Spleen (tissue), 11 donors: Measurements from ENCODE around the gene CNTNAP2. TPM values are rescaled to one million over a fixed set of nuclear protein-coding genes. Genes with fewer than 3 reads are reported as not detected.

Source experiments
- DNase-seq: peaks from one replicate; pipeline ENCODE4 v3.0.0-alpha.2; 2020
- H3K27ac ChIP-seq, 8 donors: fragments of 200-600 bp; sonication (generic) in 7 of 8; 1 replicate in 4 of 8; 2 replicates in 4 of 8; pipeline versions ENCODE4 v1.5.0 to v1.8.0; 2016 to 2021; ENCODE audit warnings: inconsistent platforms in 4 of 8, mild to moderate bottlenecking in 4 of 8, moderate library complexity in 1 of 8
- H3K27me3 ChIP-seq, 7 donors: fragments of 200-600 bp; sonication (generic) in 6 of 7; replicated peaks in 1 of 7; 1 replicate in 4 of 7; 2 replicates in 3 of 7; pipeline versions ENCODE4 v1.5.0 to v1.8.0; 2016 to 2021; ENCODE audit warnings: inconsistent platforms in 3 of 7, mild to moderate bottlenecking in 1 of 7
- H3K36me3 ChIP-seq, 6 donors: fragments of 200-600 bp; sonication (generic) in 5 of 6; 1 replicate in 4 of 6; 2 replicates in 2 of 6; pipeline versions ENCODE4 v1.5.0 to v1.8.0; 2016 to 2021; ENCODE audit warnings: inconsistent platforms in 2 of 6
- H3K4me1 ChIP-seq, 6 donors: fragments of 200-600 bp; sonication (generic) in 5 of 6; 1 replicate in 3 of 6; 2 replicates in 3 of 6; pipeline versions ENCODE4 v1.5.0 to v1.8.0; 2016 to 2021; ENCODE audit warnings: inconsistent platforms in 3 of 6
- H3K4me3 ChIP-seq, 8 donors: fragments of 200-600 bp; sonication (generic) in 7 of 8; 1 replicate in 4 of 8; 2 replicates in 4 of 8; pipeline versions ENCODE4 v1.5.0 to v1.8.0; 2016 to 2021; ENCODE audit warnings: inconsistent platforms in 4 of 8, mild to moderate bottlenecking in 4 of 8, moderate library complexity in 2 of 8
- H3K9me3 ChIP-seq, 8 donors: fragments of 200-600 bp; sonication (generic) in 7 of 8; 1 replicate in 4 of 8; 2 replicates in 4 of 8; pipeline versions ENCODE4 v1.5.0 to v1.8.0; 2016 to 2021; ENCODE audit warnings: inconsistent platforms in 4 of 8
- CTCF ChIP-seq, 11 experiments: fragments of 200-600 bp in 7 of 11; fragments of 450-650 bp in 4 of 11; sonication (generic) in 4 of 11; IDR thresholded peaks in 8 of 11; conservative IDR thresholded peaks in 3 of 11; 1 replicate in 7 of 11; 2 replicates in 4 of 11; pipeline versions ENCODE4 v1.4.0 to v1.8.0; 2016 to 2021; ENCODE audit warnings: antibody characterized with exemption in 11 of 11, inconsistent platforms in 4 of 11, mild to moderate bottlenecking in 1 of 11
- POLR2A ChIP-seq, 3 donors: fragments of 450-650 bp; IDR thresholded peaks; one replicate each; pipeline ENCODE4 v1.5.1; 2017; ENCODE audit warnings: antibody characterized with exemption in 3 of 3, mild to moderate bottlenecking in 1 of 3
- POLR2AphosphoS5 ChIP-seq, 3 donors: sonication (generic); formaldehyde crosslinking; IDR thresholded peaks; one replicate each; pipeline ENCODE4 v1.5.1; 2017; ENCODE audit warnings: antibody characterized with exemption in 3 of 3
- WGBS, 5 donors: extraction: QIAGEN DNeasy Blood & Tissue Kit in 3 of 5; methylation state at CpG; one replicate each; pipeline versions ENCODE4 v1.1.5 to v1.1.7; 2013 to 2018; 5-methylcytosine and 5-hydroxymethylcytosine counted together
- intact Hi-C: fragments of 100-400 bp; cut with DNase I; formaldehyde crosslinking; loops from one replicate; pipeline ENCODE4 v1.15.0; 2023; ENCODE audit warnings: low total_unique reads
- polyA plus RNA-seq, 3 donors: library from polyadenylated mRNA; stranded (reverse); fragments of 200-250 nt; gene quantifications; one replicate each; pipeline ENCODE4 v1.2.1, GENCODE V29; 2013
- total RNA-seq, 7 donors: library from RNA; depleted of rRNA in 3 of 7; stranded (reverse); fragments of >200 nt in 3 of 7; fragmentation: NEBNext Ultra II Directional in 4 of 7; extraction: Animal tissue kit (Norgen Biotek cat#: 25700) in 4 of 7; gene quantifications; one replicate each; pipeline versions ENCODE4 v1.1.0 to v1.2.1, GENCODE V29; 2016 to 2021
- donor health status: healthy with polysubstance abuse.
- donor health status: DM: no; HTN: no; CAD: no; lungs with moderate emphysema.
- donor health status: DM: no; HTN: no; CAD: no.
- donor health status: Bipolar disorder and iron deficiency.
- donor health status: healthy.
- donor health status: DM: no; HTN: no; CAD: no.
- donor health status: DM: yes; HTN: yes; CAD: no.

Gene CNTNAP2
- total and polyA plus RNA-seq, 10 donors: 0.13 to 2.0 (median 0.82) TPM

GRCh38 chr7:148172920-148173319 lies 2056.3 kb downstream of the CNTNAP2 start:
- peaks cover 0 to 5% (median 0%) of the 10 kb centered on the region in 7 donors for H3K27me3 ChIP-seq
- H3K36me3 ChIP-seq: no peaks in the 10 kb centered on the region
- 91 to 100% (median 93%) methylated on average over 1 of the region's 1 CpG for WGBS, 5 donors
- no peak for DNase-seq
- H3K27ac ChIP-seq: no peak overlapping the region
- intact Hi-C loops: no loop called here
- H3K4me3 ChIP-seq: no peak overlapping the region
- H3K9me3 ChIP-seq: no peaks in the 10 kb centered on the region
- no peak for TF ChIP-seq CTCF (IDR thresholded peaks at IDR 0.05 in 8 of 11, conservative IDR thresholded peaks at IDR 0.05 in 3 of 11)
- TF ChIP-seq POLR2AphosphoS5 (IDR thresholded peaks at IDR 0.05): no peak
- TF ChIP-seq POLR2A (IDR thresholded peaks at IDR 0.05): no peak
- H3K4me1 ChIP-seq: no peaks in the 10 kb centered on the region

- H3K9me3 ChIP-seq: no peaks in the 10 kb centered on the region
- H3K4me3 ChIP-seq: no peak overlapping the region
- 91 to 97% (median 93%) methylated on average over 3 of the region's 3 CpGs for WGBS, 5 donors
- H3K27ac ChIP-seq: no peak overlapping the region
- no peaks in the 10 kb centered on the region for H3K4me1 ChIP-seq
- no peak for TF ChIP-seq POLR2A (IDR thresholded peaks at IDR 0.05)
- TF ChIP-seq POLR2AphosphoS5 (IDR thresholded peaks at IDR 0.05): no peak
- TF ChIP-seq CTCF (IDR thresholded peaks at IDR 0.05 in 8 of 11, conservative IDR thresholded peaks at IDR 0.05 in 3 of 11): no peak
- intact Hi-C loops: no loop called here
- DNase-seq: no peak
- H3K27me3 ChIP-seq: peaks cover 0 to 5% (median 0%) of the 10 kb centered on the region in 7 donors
- H3K36me3 ChIP-seq: no peaks in the 10 kb centered on the region
Measured at GRCh38 chr7:148173369-148173768, 2056.8 kb downstream of the CNTNAP2 start.

- TF ChIP-seq POLR2A (IDR thresholded peaks at IDR 0.05) (no peak), CTCF (IDR thresholded peaks at IDR 0.05 in 8 of 11, conservative IDR thresholded peaks at IDR 0.05 in 3 of 11) (no peak), POLR2AphosphoS5 (IDR thresholded peaks at IDR 0.05) (no peak)
- Histone ChIP-seq H3K4me1 (no peaks in the 10 kb centered on the region), H3K36me3 (no peaks in the 10 kb centered on the region), H3K9me3 (no peaks in the 10 kb centered on the region), H3K27me3 (peaks cover 0 to 5% (median 0%) of the 10 kb centered on the region in 7 donors), H3K27ac (no peak overlapping the region), H3K4me3 (no peak overlapping the region)
- DNase-seq: no peak
- WGBS, 5 donors: 79 to 93% (median 83%) methylated on average over 7 to 8 of the region's 8 CpGs
- intact Hi-C loops: no loop called here
Measured at GRCh38 chr7:148174376-148174775, 2057.8 kb downstream of the CNTNAP2 start.

- intact Hi-C loops: no loop called here
- peaks cover 0 to 5% (median 0%) of the 10 kb centered on the region in 7 donors for H3K27me3 ChIP-seq
- H3K4me3 ChIP-seq: no peak overlapping the region
- H3K36me3 ChIP-seq: no peaks in the 10 kb centered on the region
- DNase-seq: no peak
- no peaks in the 10 kb centered on the region for H3K4me1 ChIP-seq
- WGBS, 5 donors: 87 to 97% (median 92%) methylated on average over 2 of the region's 2 CpGs
- TF ChIP-seq CTCF (IDR thresholded peaks at IDR 0.05 in 8 of 11, conservative IDR thresholded peaks at IDR 0.05 in 3 of 11): no peak
- no peak for TF ChIP-seq POLR2A (IDR thresholded peaks at IDR 0.05)
- TF ChIP-seq POLR2AphosphoS5 (IDR thresholded peaks at IDR 0.05): no peak
- no peaks in the 10 kb centered on the region for H3K9me3 ChIP-seq
- H3K27ac ChIP-seq: no peak overlapping the region
Measured at GRCh38 chr7:148175512-148175911, 2058.9 kb downstream of the CNTNAP2 start.
